GM20431 (cell line): ENCODE measurements around the gene TNFAIP1.
"Not testable (repeated sequence)": the region's sequence is repeated elsewhere in the genome, so short reads cannot be mapped to it uniquely, and the experiment has no call there.

Experiments
- in situ Hi-C: fragments of 300-500 bp; cut with MseI, MboI; formaldehyde crosslinking; loops from one replicate; pipeline ENCODE4 v1.15.0; 2020; ENCODE audit warnings: low sequenced_read_pairs; ENCODE audit not compliant: unreplicated experiment

The TNFAIP1 gene

GRCh38 chr17:28324267-28324745 is 11.3 kb upstream of the TNFAIP1 start:
- in situ Hi-C loops = no loop called here

- in situ Hi-C loops = no loop called here
Measured at GRCh38 chr17:28324781-28325180, 10.8 kb upstream of the TNFAIP1 start.

- in situ Hi-C loops = no loop called here
Measured at GRCh38 chr17:28325211-28325610, 10.3 kb upstream of the TNFAIP1 start.

- in situ Hi-C loops = no loop called here
Measured at GRCh38 chr17:28326114-28326513, 9.4 kb upstream of the TNFAIP1 start.

DNA sequence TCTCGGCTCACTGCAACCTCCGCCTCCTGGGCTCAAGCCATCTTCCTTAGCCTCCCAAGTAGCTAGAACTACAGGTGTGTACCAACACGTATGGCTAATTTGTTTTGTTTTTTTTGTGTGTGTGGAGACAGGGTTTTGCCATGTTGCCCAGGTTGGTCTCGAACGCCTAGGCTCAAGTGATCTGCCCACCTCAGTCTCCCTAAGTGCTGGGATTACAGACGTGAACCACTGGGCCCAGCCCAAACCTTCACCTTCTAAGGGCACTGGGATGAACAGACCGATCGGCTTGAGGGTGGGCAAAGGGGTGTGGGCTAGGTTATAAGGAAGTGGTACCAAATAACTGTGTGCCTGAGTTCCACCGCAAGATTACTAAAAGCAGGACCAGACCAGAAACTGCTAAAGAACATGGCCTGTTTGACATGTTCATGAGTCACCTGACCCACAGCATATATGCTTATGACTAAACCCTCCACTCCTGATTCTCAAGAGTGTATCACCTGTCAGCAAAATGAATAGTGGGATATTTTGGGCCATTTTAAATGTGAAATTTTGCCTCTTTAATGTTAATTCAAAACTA is 8.4 kb upstream of the TNFAIP1 start:
- in situ Hi-C loops = no loop called here

DNA sequence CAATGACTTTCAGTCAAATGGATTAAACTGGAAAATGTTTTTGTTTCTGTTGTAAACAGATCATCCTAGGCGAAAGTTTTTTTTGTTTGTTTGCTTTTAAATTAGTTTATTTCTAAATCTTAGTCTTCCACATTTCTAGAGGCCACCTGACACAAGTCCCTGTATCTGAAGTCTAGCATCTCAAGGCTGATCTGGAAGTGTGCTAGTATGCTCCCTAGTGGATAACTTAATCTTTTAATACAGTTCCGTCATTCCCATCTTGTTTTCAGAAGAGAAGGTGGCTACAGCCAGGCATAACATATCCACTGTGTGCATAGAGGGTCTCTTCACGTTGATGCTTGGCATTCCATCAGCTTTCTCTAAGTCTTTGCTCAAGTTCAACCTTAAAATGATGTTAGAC is 7.9 kb upstream of the TNFAIP1 start:
- in situ Hi-C loops = no loop called here

GRCh38 chr17:28328325-28328724 is 7.2 kb upstream of the TNFAIP1 start:
- in situ Hi-C loops = no loop called here

DNA sequence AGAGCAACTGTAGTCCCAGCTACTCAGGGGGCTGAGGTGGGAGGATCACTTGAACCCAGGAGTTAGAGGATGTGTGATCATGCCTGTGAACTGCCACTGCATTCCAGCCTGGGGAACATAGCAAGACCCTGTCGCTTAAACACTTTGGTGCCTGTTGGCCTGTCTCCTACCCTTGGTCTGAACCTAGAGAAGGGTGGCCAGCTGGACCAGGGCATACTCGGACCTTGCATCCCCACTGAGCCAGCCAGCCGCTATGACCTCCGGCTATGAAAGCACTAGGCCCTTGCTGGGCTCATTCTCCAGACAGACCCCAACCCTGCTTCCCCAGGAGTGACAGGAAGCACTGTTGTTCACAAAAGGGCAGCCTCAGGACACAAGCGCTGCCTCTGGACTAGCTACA is 4.9 kb upstream of the TNFAIP1 start:
- in situ Hi-C loops = no loop called here

DNA sequence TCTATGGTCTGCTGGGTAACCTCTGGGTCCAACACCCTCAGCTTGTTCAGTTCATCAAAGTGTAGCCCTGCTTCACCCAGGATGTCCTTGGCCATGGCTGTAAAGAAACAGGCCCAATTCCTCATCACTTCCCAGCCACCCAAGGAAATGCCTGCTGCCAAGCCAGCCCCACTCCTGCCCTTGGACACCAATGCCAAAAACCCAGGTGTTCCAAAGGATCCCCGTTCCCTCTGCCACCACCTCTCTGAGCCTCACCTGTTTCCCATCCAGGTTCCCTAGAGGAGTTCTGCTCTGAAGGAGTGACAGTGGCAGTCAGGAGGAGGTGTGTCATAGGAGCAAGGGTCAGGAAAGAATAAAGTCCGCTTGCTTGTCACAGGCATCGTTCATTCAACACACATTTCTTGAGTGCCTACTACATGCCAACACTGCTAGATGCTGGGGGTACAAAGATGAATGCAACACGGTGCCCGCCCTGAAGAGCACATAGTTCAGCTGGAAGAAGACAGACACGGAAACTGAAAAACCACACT is 3.6 kb upstream of the TNFAIP1 start:
- in situ Hi-C loops = no loop called here

- in situ Hi-C loops = no loop called here
Measured at GRCh38 chr17:28333083-28333746, 2.3 kb upstream of the TNFAIP1 start.

- in situ Hi-C loops = no loop called here
Measured at GRCh38 chr17:28334171-28334570, 1.4 kb upstream of the TNFAIP1 start.

- in situ Hi-C loops = no loop called here
Measured at GRCh38 chr17:28334666-28335200, 828 bp upstream of the TNFAIP1 start.

- in situ Hi-C loops = no loop called here
Measured at GRCh38 chr17:28335959-28336871, 654 bp downstream of the TNFAIP1 start.

GRCh38 chr17:28338056-28338768 is 2.7 kb downstream of the TNFAIP1 start:
- in situ Hi-C loops = no loop called here

GRCh38 chr17:28338769-28339212 is 3.2 kb downstream of the TNFAIP1 start:
- in situ Hi-C loops = not testable (repeated sequence)

GRCh38 chr17:28339431-28339830 is 3.9 kb downstream of the TNFAIP1 start:
- in situ Hi-C loops = no loop called here

GRCh38 chr17:28340374-28340773 is 4.8 kb downstream of the TNFAIP1 start:
- in situ Hi-C loops = no loop called here

GRCh38 chr17:28341516-28341915 is 6.0 kb downstream of the TNFAIP1 start:
- in situ Hi-C loops = no loop called here

GRCh38 chr17:28342313-28342712 is 6.8 kb downstream of the TNFAIP1 start:
- in situ Hi-C loops = no loop called here

DNA sequence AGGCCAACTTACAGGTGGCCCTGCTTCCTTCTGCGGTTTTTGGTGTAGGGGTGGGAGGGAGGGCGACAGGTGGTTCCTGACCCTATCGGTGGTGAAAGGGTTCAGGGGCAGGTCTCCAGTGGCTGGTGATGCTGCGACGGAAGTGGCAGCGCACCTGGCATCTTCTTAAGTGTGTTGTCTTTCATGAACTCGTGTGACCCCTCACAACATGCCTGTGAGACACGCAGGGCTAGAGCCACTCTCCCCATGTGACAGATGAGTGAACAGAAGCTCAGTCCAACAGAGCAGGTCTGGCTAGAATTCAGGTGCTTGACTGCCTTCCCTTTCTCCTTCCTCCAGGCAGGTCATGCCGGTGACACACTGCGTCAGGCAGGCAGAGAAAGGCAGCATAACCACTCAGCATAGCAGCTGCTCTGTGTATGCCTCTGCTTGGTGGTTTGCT is 8.0 kb downstream of the TNFAIP1 start:
- in situ Hi-C loops = no loop called here
